Neural cell (in vitro differentiated cells): Measurements from ENCODE around the gene NLRP11. TPM values are rescaled to one million over a fixed set of nuclear protein-coding genes. Genes with fewer than 3 reads are reported as not detected.

ENCODE experiments used
- H2AFZ ChIP-seq: fragments of 200-600, 300-800 bp; sonication (generic), shearing (Covaris generic); 2 replicates; pipeline ENCODE4 v1.6.0; 2014; ENCODE audit warnings: low read depth, mild to moderate bottlenecking, antibody characterized with exemption, low read length, moderate library complexity
- H3F3A ChIP-seq: fragments of 200-600 bp; shearing (Covaris generic); 2 replicates; pipeline ENCODE4 v1.6.1; 2016; ENCODE audit warnings: mild to moderate bottlenecking, moderate library complexity, mixed read lengths, antibody characterized with exemption, low read length; ENCODE audit not compliant: insufficient read depth, poor library complexity, severe bottlenecking
- H3K27ac ChIP-seq: fragments of 200-600, 300-800 bp; sonication (generic), shearing (Covaris generic); 2 replicates; pipeline ENCODE4 v1.5.1; 2014; ENCODE audit warnings: mild to moderate bottlenecking, low read length, moderate library complexity
- H3K27me3 ChIP-seq: fragments of 300-800, 200-600 bp; sonication (generic), shearing (Covaris generic); 2 replicates; pipeline ENCODE4 v1.6.0; 2014; ENCODE audit warnings: mild to moderate bottlenecking, low read depth, low read length, moderate library complexity; ENCODE audit not compliant: insufficient read depth
- H3K36me3 ChIP-seq: fragments of 300-800, 200-600 bp; sonication (generic), shearing (Covaris generic); 2 replicates; pipeline ENCODE4 v1.5.1; 2014; ENCODE audit warnings: mild to moderate bottlenecking, antibody characterized with exemption, low read length, moderate library complexity; ENCODE audit not compliant: insufficient read depth
- H3K4me2 ChIP-seq: fragments of 300-800, 200-600 bp; sonication (generic), shearing (Covaris generic); 2 replicates; pipeline ENCODE4 v1.6.0; 2014; ENCODE audit warnings: mild to moderate bottlenecking, low read length
- H3K4me3 ChIP-seq: fragments of 300-800, 200-600 bp; sonication (generic), shearing (Covaris generic); 2 replicates; pipeline ENCODE4 v1.5.1; 2014; ENCODE audit warnings: mild to moderate bottlenecking, low read length, moderate library complexity
- H3K79me2 ChIP-seq: fragments of 200-600 bp; shearing (Covaris generic); replicated peaks from 2 replicates; pipeline ENCODE4 v1.6.0; 2014; ENCODE audit warnings: mild to moderate bottlenecking, low read length, moderate library complexity; ENCODE audit not compliant: insufficient read depth
- H3K9ac ChIP-seq: fragments of 300-800, 200-600 bp; sonication (generic), shearing (Covaris generic); 2 replicates; pipeline ENCODE4 v1.6.1; 2016; ENCODE audit warnings: mild to moderate bottlenecking, low read length, mixed read lengths
- H3K9me2 ChIP-seq: fragments of 200-600 bp; shearing (Covaris generic); 2 replicates; pipeline ENCODE4 v1.6.1; 2016; ENCODE audit warnings: mild to moderate bottlenecking, low read length, mixed read lengths; ENCODE audit not compliant: insufficient read depth
- H3K9me3 ChIP-seq: fragments of 200-600, 300-800 bp; sonication (generic), shearing (Covaris generic); 2 replicates; pipeline ENCODE4 v1.6.1; 2016; ENCODE audit warnings: mild to moderate bottlenecking, mixed run types, low read length, moderate library complexity, mixed read lengths
- H4K20me1 ChIP-seq: fragments of 200-600 bp; shearing (Covaris generic); 2 replicates; pipeline ENCODE4 v1.6.1; 2016; ENCODE audit warnings: mild to moderate bottlenecking, mixed run types; ENCODE audit not compliant: insufficient read depth
- EP300 ChIP-seq: fragments of 450-650 bp; conservative IDR thresholded peaks from 2 replicates; pipeline ENCODE4 v1.6.1; 2014; ENCODE audit warnings: antibody characterized with exemption, mild to moderate bottlenecking, moderate library complexity; ENCODE audit not compliant: poor library complexity, severe bottlenecking
- EZH2 ChIP-seq: fragments of 200-600, 300-800 bp; shearing (Covaris generic), sonication (generic); IDR thresholded peaks from 2 replicates; pipeline ENCODE4 v1.6.1; 2014; ENCODE audit warnings: antibody characterized with exemption, low read length, borderline replicate concordance, mild to moderate bottlenecking; ENCODE audit not compliant: insufficient read depth, poor library complexity, severe bottlenecking
- MXI1 ChIP-seq: fragments of 450-650 bp; conservative IDR thresholded peaks from 2 replicates; pipeline ENCODE4 v1.6.1; 2014; ENCODE audit warnings: antibody characterized with exemption, mild to moderate bottlenecking; ENCODE audit not compliant: poor library complexity, severe bottlenecking
- POLR2AphosphoS5 ChIP-seq: IDR thresholded peaks from 2 replicates; pipeline ENCODE4 v1.6.1; 2012
- RAD21 ChIP-seq: fragments of 450-650 bp; conservative IDR thresholded peaks from 2 replicates; pipeline ENCODE4 v1.6.1; 2014; ENCODE audit warnings: antibody characterized with exemption, mild to moderate bottlenecking, moderate library complexity
- SMC3 ChIP-seq: fragments of 450-650 bp; conservative IDR thresholded peaks from 2 replicates; pipeline ENCODE4 v1.6.1; 2014; ENCODE audit warnings: antibody characterized with exemption, mild to moderate bottlenecking, moderate library complexity; ENCODE audit not compliant: poor library complexity
- TAF1 ChIP-seq: IDR thresholded peaks from 2 replicates; pipeline ENCODE4 v1.6.1; 2012; ENCODE audit warnings: low read depth
- polyA plus RNA-seq: library from polyadenylated mRNA; depleted of rRNA; stranded (reverse); fragments of >200 nt; gene quantifications from 2 replicates; pipeline ENCODE4 v1.2.3, GENCODE V29; 2014
- TF ChIP-seq, protein P1 (sequence below): fragments of 450-650 bp; IDR thresholded peaks from 2 replicates; pipeline ENCODE4 v1.5.1; 2014; ENCODE audit warnings: antibody characterized with exemption, mild to moderate bottlenecking, moderate library complexity; ENCODE audit not compliant: poor library complexity, severe bottlenecking
- TF ChIP-seq, protein P2 (sequence below): IDR thresholded peaks from 2 replicates; pipeline ENCODE4 v1.6.1; 2012; ENCODE audit warnings: borderline replicate concordance

The NLRP11 gene
- polyA plus RNA-seq, 1 donor from 2014 or later, result not detected

DNA sequence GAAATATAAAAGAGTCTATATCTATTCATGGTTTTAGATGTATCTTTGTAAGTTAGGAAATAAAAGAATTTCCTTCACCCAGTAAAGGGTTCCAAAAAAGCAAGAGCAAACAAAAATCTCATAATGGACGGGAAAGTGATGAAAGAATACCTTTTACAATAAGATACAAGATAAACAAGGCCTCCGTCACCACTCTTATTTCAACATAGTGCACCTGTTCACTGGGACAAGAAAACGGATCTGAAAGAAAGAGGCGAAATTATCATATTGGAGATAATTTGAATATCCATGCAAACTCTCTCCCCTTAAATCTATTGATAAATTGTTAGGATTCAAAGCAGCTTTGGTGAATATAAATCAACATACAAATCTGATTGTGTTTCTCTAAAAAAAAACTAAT, 877 bp upstream of the NLRP11 start:
- H3K9me3 ChIP-seq, result no peaks in the 10 kb centered on the region
- no peaks in the 10 kb centered on the region for H4K20me1 ChIP-seq
- H3K27ac ChIP-seq, result no peak overlapping the region
- no peaks in the 10 kb centered on the region for H3K36me3 ChIP-seq
- H2AFZ ChIP-seq, result no peak overlapping the region
- H3K4me3 ChIP-seq, result no peak overlapping the region
- H3K4me2 ChIP-seq, result no peak overlapping the region
- H3K9ac ChIP-seq, result no peak overlapping the region
- no peaks in the 10 kb centered on the region for H3K27me3 ChIP-seq
- no peaks in the 10 kb centered on the region for H3K79me2 ChIP-seq
- TF ChIP-seq, protein P1, sequence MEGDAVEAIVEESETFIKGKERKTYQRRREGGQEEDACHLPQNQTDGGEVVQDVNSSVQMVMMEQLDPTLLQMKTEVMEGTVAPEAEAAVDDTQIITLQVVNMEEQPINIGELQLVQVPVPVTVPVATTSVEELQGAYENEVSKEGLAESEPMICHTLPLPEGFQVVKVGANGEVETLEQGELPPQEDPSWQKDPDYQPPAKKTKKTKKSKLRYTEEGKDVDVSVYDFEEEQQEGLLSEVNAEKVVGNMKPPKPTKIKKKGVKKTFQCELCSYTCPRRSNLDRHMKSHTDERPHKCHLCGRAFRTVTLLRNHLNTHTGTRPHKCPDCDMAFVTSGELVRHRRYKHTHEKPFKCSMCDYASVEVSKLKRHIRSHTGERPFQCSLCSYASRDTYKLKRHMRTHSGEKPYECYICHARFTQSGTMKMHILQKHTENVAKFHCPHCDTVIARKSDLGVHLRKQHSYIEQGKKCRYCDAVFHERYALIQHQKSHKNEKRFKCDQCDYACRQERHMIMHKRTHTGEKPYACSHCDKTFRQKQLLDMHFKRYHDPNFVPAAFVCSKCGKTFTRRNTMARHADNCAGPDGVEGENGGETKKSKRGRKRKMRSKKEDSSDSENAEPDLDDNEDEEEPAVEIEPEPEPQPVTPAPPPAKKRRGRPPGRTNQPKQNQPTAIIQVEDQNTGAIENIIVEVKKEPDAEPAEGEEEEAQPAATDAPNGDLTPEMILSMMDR, result no peak
- no peak for TF ChIP-seq RAD21
- TF ChIP-seq SMC3, result no peak
- TF ChIP-seq EZH2, result no peak
- TF ChIP-seq POLR2AphosphoS5, result no peak
- TF ChIP-seq, protein P2, sequence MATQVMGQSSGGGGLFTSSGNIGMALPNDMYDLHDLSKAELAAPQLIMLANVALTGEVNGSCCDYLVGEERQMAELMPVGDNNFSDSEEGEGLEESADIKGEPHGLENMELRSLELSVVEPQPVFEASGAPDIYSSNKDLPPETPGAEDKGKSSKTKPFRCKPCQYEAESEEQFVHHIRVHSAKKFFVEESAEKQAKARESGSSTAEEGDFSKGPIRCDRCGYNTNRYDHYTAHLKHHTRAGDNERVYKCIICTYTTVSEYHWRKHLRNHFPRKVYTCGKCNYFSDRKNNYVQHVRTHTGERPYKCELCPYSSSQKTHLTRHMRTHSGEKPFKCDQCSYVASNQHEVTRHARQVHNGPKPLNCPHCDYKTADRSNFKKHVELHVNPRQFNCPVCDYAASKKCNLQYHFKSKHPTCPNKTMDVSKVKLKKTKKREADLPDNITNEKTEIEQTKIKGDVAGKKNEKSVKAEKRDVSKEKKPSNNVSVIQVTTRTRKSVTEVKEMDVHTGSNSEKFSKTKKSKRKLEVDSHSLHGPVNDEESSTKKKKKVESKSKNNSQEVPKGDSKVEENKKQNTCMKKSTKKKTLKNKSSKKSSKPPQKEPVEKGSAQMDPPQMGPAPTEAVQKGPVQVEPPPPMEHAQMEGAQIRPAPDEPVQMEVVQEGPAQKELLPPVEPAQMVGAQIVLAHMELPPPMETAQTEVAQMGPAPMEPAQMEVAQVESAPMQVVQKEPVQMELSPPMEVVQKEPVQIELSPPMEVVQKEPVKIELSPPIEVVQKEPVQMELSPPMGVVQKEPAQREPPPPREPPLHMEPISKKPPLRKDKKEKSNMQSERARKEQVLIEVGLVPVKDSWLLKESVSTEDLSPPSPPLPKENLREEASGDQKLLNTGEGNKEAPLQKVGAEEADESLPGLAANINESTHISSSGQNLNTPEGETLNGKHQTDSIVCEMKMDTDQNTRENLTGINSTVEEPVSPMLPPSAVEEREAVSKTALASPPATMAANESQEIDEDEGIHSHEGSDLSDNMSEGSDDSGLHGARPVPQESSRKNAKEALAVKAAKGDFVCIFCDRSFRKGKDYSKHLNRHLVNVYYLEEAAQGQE, result no peak
- no peak for TF ChIP-seq TAF1
- no peak for TF ChIP-seq MXI1
- no peak for TF ChIP-seq EP300
- H3F3A ChIP-seq, result no peaks in the 10 kb centered on the region
- H3K9me2 ChIP-seq, result no peaks in the 10 kb centered on the region

DNA sequence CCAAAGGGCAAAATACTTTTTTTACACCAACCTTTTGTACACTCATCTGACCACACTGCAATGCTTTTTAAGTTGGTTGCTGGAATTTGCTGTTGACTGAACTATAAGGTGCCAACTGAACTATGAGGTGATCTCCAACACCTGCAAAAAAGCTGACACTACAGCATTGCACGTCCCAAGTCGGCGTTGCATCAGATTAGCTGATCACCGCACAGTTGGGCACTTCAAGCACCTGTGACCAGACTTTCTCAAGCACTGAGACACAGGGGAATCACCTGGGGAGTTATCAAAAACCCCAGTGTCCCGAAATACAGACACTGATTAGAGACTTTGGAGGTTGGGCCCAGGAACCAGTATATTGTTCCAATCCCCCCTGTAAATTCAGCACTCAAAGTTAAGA, 1.1 kb downstream of the NLRP11 start:
- H3K4me2 ChIP-seq, result no peak overlapping the region
- H3K4me3 ChIP-seq, result no peak overlapping the region
- no peak overlapping the region for H2AFZ ChIP-seq
- no peaks in the 10 kb centered on the region for H3F3A ChIP-seq
- H3K9me2 ChIP-seq, result no peaks in the 10 kb centered on the region
- TF ChIP-seq, protein P2, result no peak
- TF ChIP-seq EZH2 (no peak), SMC3 (no peak), TAF1 (no peak), POLR2AphosphoS5 (no peak), EP300 (no peak)
- H3K27me3 ChIP-seq, result no peaks in the 10 kb centered on the region
- no peak overlapping the region for H3K27ac ChIP-seq
- H3K79me2 ChIP-seq, result no peaks in the 10 kb centered on the region
- H4K20me1 ChIP-seq, result no peaks in the 10 kb centered on the region
- no peaks in the 10 kb centered on the region for H3K36me3 ChIP-seq
- no peaks in the 10 kb centered on the region for H3K9me3 ChIP-seq
- H3K9ac ChIP-seq, result no peak overlapping the region
